Trophoblast cell (in vitro differentiated cells and primary cell): Measurements from ENCODE around the gene KIF16B.
"Not testable (repeated sequence)": the region's sequence is repeated elsewhere in the genome, so short reads cannot be mapped to it uniquely, and the experiment has no call there.

Source experiments
- DNase-seq, 2 donors: peaks; one replicate each; pipeline ENCODE4 v3.0.0-alpha.2; 2016
- H2AFZ ChIP-seq: 2 replicates; pipeline ENCODE4 v1.6.1; 2013; ENCODE audit warnings: low read length, moderate library complexity, mild to moderate bottlenecking; ENCODE audit not compliant: insufficient read depth, poor library complexity
- H2AK5ac ChIP-seq: 2 replicates; pipeline ENCODE4 v1.6.1; 2013; ENCODE audit warnings: mild to moderate bottlenecking, low read length
- H2BK120ac ChIP-seq: 2 replicates; pipeline ENCODE4 v1.6.1; 2013; ENCODE audit warnings: low read length, mild to moderate bottlenecking, moderate library complexity; ENCODE audit not compliant: insufficient read depth, poor library complexity
- H2BK12ac ChIP-seq: 2 replicates; pipeline ENCODE4 v1.6.1; 2013; ENCODE audit warnings: mild to moderate bottlenecking, low read length, moderate library complexity
- H2BK5ac ChIP-seq: 2 replicates; pipeline ENCODE4 v1.6.1; 2013; ENCODE audit warnings: low read length, low read depth, moderate library complexity, mild to moderate bottlenecking; ENCODE audit not compliant: poor library complexity
- H3K14ac ChIP-seq: 2 replicates; pipeline ENCODE4 v1.6.1; 2013; ENCODE audit warnings: mild to moderate bottlenecking, low read length
- H3K18ac ChIP-seq: 2 replicates; pipeline ENCODE4 v1.6.1; 2013; ENCODE audit warnings: mild to moderate bottlenecking, low read length
- H3K23ac ChIP-seq: 2 replicates; pipeline ENCODE4 v1.6.1; 2013; ENCODE audit warnings: low read length
- H3K27ac ChIP-seq: 2 replicates; pipeline ENCODE4 v1.5.1; 2013; ENCODE audit warnings: low read depth, mild to moderate bottlenecking, inconsistent platforms, low read length, moderate library complexity
- H3K27me3 ChIP-seq: 2 replicates; pipeline ENCODE4 v1.6.1; 2013; ENCODE audit warnings: inconsistent platforms, mild to moderate bottlenecking, low read length, moderate library complexity; ENCODE audit not compliant: insufficient read depth
- H3K36me3 ChIP-seq, 2 experiments: 1 replicate in 1 of 2; 2 replicates in 1 of 2; pipeline ENCODE4 v1.6.1; 2013; ENCODE audit warnings: low read length in 2 of 2, mild to moderate bottlenecking in 2 of 2, moderate library complexity in 1 of 2; ENCODE audit not compliant: insufficient read depth in 2 of 2, control insufficient read depth in 1 of 2
- H3K4ac ChIP-seq: 2 replicates; pipeline ENCODE4 v1.6.1; 2013; ENCODE audit warnings: low read depth, mild to moderate bottlenecking, low read length, moderate library complexity
- H3K4me1 ChIP-seq, 2 experiments: 1 replicate in 1 of 2; 2 replicates in 1 of 2; pipeline ENCODE4 v1.6.1; 2013; ENCODE audit warnings: low read length in 2 of 2, mild to moderate bottlenecking in 2 of 2, moderate library complexity in 1 of 2; ENCODE audit not compliant: insufficient read depth in 2 of 2, control insufficient read depth in 1 of 2
- H3K4me2 ChIP-seq: 2 replicates; pipeline ENCODE4 v1.6.1; 2013; ENCODE audit warnings: inconsistent platforms, mild to moderate bottlenecking, low read length, moderate library complexity
- H3K4me3 ChIP-seq: 2 replicates; pipeline ENCODE4 v1.5.1; 2013; ENCODE audit warnings: mild to moderate bottlenecking, low read depth, low read length, inconsistent platforms
- H3K79me1 ChIP-seq: one replicate; pipeline ENCODE4 v1.6.1; 2013; ENCODE audit warnings: low read length
- H3K79me2 ChIP-seq: 2 replicates; pipeline ENCODE4 v1.6.1; 2013; ENCODE audit warnings: low read length, mild to moderate bottlenecking; ENCODE audit not compliant: control insufficient read depth, insufficient read depth, poor library complexity
- H3K9ac ChIP-seq: 2 replicates; pipeline ENCODE4 v1.6.1; 2013; ENCODE audit warnings: mild to moderate bottlenecking, low read length
- H3K9me3 ChIP-seq: 2 replicates; pipeline ENCODE4 v1.6.1; 2013; ENCODE audit warnings: low read depth, mild to moderate bottlenecking, control low read depth, inconsistent platforms, low read length; ENCODE audit not compliant: insufficient read depth
- H4K12ac ChIP-seq: 2 replicates; pipeline ENCODE4 v1.6.1; 2013; ENCODE audit warnings: low read depth, mild to moderate bottlenecking, low read length, moderate library complexity
- H4K8ac ChIP-seq: 2 replicates; pipeline ENCODE4 v1.6.1; 2013; ENCODE audit warnings: low read depth, mild to moderate bottlenecking, low read length, moderate library complexity
- H4K91ac ChIP-seq: one replicate; pipeline ENCODE4 v1.6.1; 2013; ENCODE audit warnings: low read depth, mild to moderate bottlenecking, low read length, moderate library complexity
- WGBS: extraction: QIAGEN DNeasy Blood & Tissue Kit; methylation state at CpG from one replicate; pipeline ENCODE4 v1.1.7; 2013; ENCODE audit warnings: missing lambda C conversion rate; ENCODE audit not compliant: insufficient read length, insufficient coverage; ENCODE audit errors: extremely low coverage; 5-methylcytosine and 5-hydroxymethylcytosine counted together

The KIF16B gene

GRCh38 chr20:16261733-16262273 is 311.4 kb downstream of the KIF16B start:
- no peak overlapping the region for H2AK5ac ChIP-seq
- no peak overlapping the region for H3K14ac ChIP-seq
- H3K4ac ChIP-seq = no peak overlapping the region
- H3K18ac ChIP-seq = no peak overlapping the region
- no peak overlapping the region for H4K8ac ChIP-seq
- H3K4me2 ChIP-seq = no peak overlapping the region
- no peaks in the 10 kb centered on the region for H3K79me1 ChIP-seq
- no peaks in the 10 kb centered on the region for H3K36me3 ChIP-seq
- H2BK120ac ChIP-seq = no peak overlapping the region
- no peaks in the 10 kb centered on the region for H3K79me2 ChIP-seq
- H3K9ac ChIP-seq = no peak overlapping the region
- H3K4me3 ChIP-seq = no peak overlapping the region
- WGBS = no CpG with 5 or more reads among the region's 2 CpGs
- no peak overlapping the region for H2AFZ ChIP-seq
- no peak overlapping the region for H3K23ac ChIP-seq
- H3K4me1 ChIP-seq = no peaks in the 10 kb centered on the region
- no peak overlapping the region for H2BK5ac ChIP-seq
- no peak overlapping the region for H4K91ac ChIP-seq
- H3K9me3 ChIP-seq = peaks cover 5% of the 10 kb centered on the region
- H3K27me3 ChIP-seq = no peaks in the 10 kb centered on the region
- H2BK12ac ChIP-seq = no peak overlapping the region
- H4K12ac ChIP-seq = no peak overlapping the region
- no peak for DNase-seq
- no peak overlapping the region for H3K27ac ChIP-seq

GRCh38 chr20:16260911-16261310 is 312.3 kb downstream of the KIF16B start:
- Histone ChIP-seq H3K79me2 (no peaks in the 10 kb centered on the region), H3K79me1 (no peaks in the 10 kb centered on the region), H3K18ac (no peak overlapping the region), H2AK5ac (no peak overlapping the region), H4K91ac (no peak overlapping the region), H2BK120ac (no peak overlapping the region), H3K4me2 (no peak overlapping the region), H2BK5ac (no peak overlapping the region), H3K23ac (no peak overlapping the region), H2BK12ac (no peak overlapping the region), H3K4me1 (no peaks in the 10 kb centered on the region), H2AFZ (no peak overlapping the region), H3K27ac (no peak overlapping the region), H4K12ac (no peak overlapping the region), H3K4ac (no peak overlapping the region), H3K9me3 (peaks cover 2% of the 10 kb centered on the region), H3K14ac (no peak overlapping the region), H3K9ac (no peak overlapping the region), H4K8ac (no peak overlapping the region), H3K36me3 (no peaks in the 10 kb centered on the region), H3K27me3 (no peaks in the 10 kb centered on the region), H3K4me3 (no peak overlapping the region)
- no peak for DNase-seq
- no CpG with 5 or more reads among the region's 7 CpGs for WGBS

GRCh38 chr20:16260133-16260532 is 313.1 kb downstream of the KIF16B start:
- H3K79me1 ChIP-seq, H3K9me3 ChIP-seq, H3K4ac ChIP-seq, H3K4me2 ChIP-seq, H3K4me3 ChIP-seq, H4K91ac ChIP-seq, H3K36me3 ChIP-seq, H2AFZ ChIP-seq, H2BK5ac ChIP-seq, H2BK12ac ChIP-seq, H3K79me2 ChIP-seq, H2BK120ac ChIP-seq, H3K14ac ChIP-seq, DNase-seq, H4K12ac ChIP-seq, H3K27ac ChIP-seq, H3K18ac ChIP-seq, H4K8ac ChIP-seq, H3K9ac ChIP-seq, H3K4me1 ChIP-seq, H3K27me3 ChIP-seq, H3K23ac ChIP-seq, H2AK5ac ChIP-seq: not testable (repeated sequence)
- WGBS = no CpG with 5 or more reads among the region's 12 CpGs

- Histone ChIP-seq H3K79me1 (no peaks in the 10 kb centered on the region), H3K4me1 (no peaks in the 10 kb centered on the region), H3K27ac (no peak overlapping the region), H3K9me3 (no peaks in the 10 kb centered on the region), H4K12ac (no peak overlapping the region), H3K4ac (no peak overlapping the region), H3K36me3 (no peaks in the 10 kb centered on the region), H3K14ac (no peak overlapping the region), H3K4me2 (no peak overlapping the region), H2BK12ac (no peak overlapping the region), H2AFZ (no peak overlapping the region), H4K8ac (no peak overlapping the region), H2BK5ac (no peak overlapping the region), H3K27me3 (no peaks in the 10 kb centered on the region), H3K4me3 (no peak overlapping the region), H2AK5ac (no peak overlapping the region), H3K18ac (no peak overlapping the region), H4K91ac (no peak overlapping the region), H3K9ac (no peak overlapping the region), H3K23ac (no peak overlapping the region), H3K79me2 (no peaks in the 10 kb centered on the region), H2BK120ac (no peak overlapping the region)
- DNase-seq = no peak
- 100% methylated on average over 3 of the region's 3 CpGs for WGBS
These were observed 314.5 kb downstream of the KIF16B start for GRCh38 chr20:16258766-16259165.
